Calu3 (cell line): ENCODE data around the gene KXD1. TPM values are rescaled to one million over a fixed set of nuclear protein-coding genes. Genes with fewer than 3 reads are reported as not detected.
A peak's percentile ranks its signal among the peaks of the same experiment; 100 is the strongest.
"Not testable (repeated sequence)": the region's sequence is repeated elsewhere in the genome, so short reads cannot be mapped to it uniquely, and the experiment has no call there.

Source experiments
- BruUV-seq: library from RNA; stranded (reverse); fragments of 400-500 nt; replicated peaks from 2 replicates; lab custom pipeline; 2021; lab: Mats Ljungman, UMichigan
- CTCF ChIA-PET: fragments of 300-600 bp; sonication (Branson Sonifier 250); formaldehyde crosslinking; loops from one replicate; lab custom pipeline; 2022; ENCODE audit warnings: antibody characterized with exemption; lab: Charles Lee
- DNase-seq: peaks from one replicate; pipeline ENCODE4 v3.0.0; 2022
- H3K27ac Mint-ChIP-seq: one replicate; pipeline ENCODE4 v1.8.0; 2022; ENCODE audit warnings: mixed read lengths; ENCODE audit not compliant: unreplicated experiment
- H3K27me3 Mint-ChIP-seq: one replicate; pipeline ENCODE4 v1.8.0; 2022; ENCODE audit warnings: mixed read lengths; ENCODE audit not compliant: unreplicated experiment
- H3K36me3 Mint-ChIP-seq: one replicate; pipeline ENCODE4 v1.8.0; 2022; ENCODE audit warnings: mild to moderate bottlenecking, moderate library complexity, mixed read lengths; ENCODE audit not compliant: insufficient read depth, unreplicated experiment
- H3K4me1 Mint-ChIP-seq: one replicate; pipeline ENCODE4 v1.8.0; 2022; ENCODE audit warnings: mild to moderate bottlenecking, low read depth, mixed read lengths; ENCODE audit not compliant: unreplicated experiment
- H3K4me3 Mint-ChIP-seq: one replicate; pipeline ENCODE4 v1.8.0; 2022; ENCODE audit warnings: mild to moderate bottlenecking, low read depth, moderate library complexity, mixed read lengths; ENCODE audit not compliant: unreplicated experiment
- H3K9me3 Mint-ChIP-seq: one replicate; pipeline ENCODE4 v1.8.0; 2022; ENCODE audit warnings: low read depth, mixed read lengths; ENCODE audit not compliant: unreplicated experiment
- intact Hi-C: fragments of 100-400 bp; cut with micrococcal nuclease; formaldehyde crosslinking; loops from one replicate; pipeline ENCODE4 v1.10.0; 2022; ENCODE audit not compliant: unreplicated experiment
- total RNA-seq: library from RNA; stranded (reverse); gene quantifications from 2 replicates; pipeline ENCODE4 v1.2.3, GENCODE V29; 2022
- TF ChIP-seq, protein P1 (sequence below): fragments of 200-600 bp; IDR thresholded peaks from one replicate; pipeline ENCODE4 v1.8.0; 2022; ENCODE audit warnings: antibody characterized with exemption; ENCODE audit not compliant: unreplicated experiment

The KXD1 gene
- total RNA-seq, 1 experiment from 2014 or later = 61.5 TPM

DNA sequence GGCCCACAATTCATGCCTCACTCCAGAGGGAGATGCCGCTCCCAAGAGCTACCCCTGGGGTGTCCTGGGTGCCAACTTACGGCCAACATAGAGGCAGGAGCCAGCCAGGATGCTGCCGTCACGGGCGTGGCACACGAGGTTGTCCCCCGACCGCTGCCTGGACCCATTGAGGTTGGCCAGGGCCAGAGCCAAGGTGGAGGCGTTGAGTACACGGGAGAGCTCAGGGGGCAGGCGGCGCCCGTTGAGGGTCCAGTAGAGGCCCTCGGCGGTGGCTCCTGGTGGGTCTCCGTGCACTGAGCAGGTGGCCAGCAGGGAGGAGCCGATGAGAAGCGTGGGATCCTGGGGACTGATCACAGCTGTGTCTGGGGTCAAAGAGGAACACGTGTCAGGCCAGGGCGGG lies 41.8 kb downstream of the KXD1 start:
- DNase-seq = no peak
- Mint-ChIP-seq H3K9me3 (no peaks in the 10 kb centered on the region), H3K36me3 (no peaks in the 10 kb centered on the region), H3K27ac (no peak overlapping the region), H3K4me1 (no peaks in the 10 kb centered on the region), H3K27me3 (peaks cover 17% of the 10 kb centered on the region), H3K4me3 (no peak overlapping the region)
- TF ChIP-seq, protein P1, sequence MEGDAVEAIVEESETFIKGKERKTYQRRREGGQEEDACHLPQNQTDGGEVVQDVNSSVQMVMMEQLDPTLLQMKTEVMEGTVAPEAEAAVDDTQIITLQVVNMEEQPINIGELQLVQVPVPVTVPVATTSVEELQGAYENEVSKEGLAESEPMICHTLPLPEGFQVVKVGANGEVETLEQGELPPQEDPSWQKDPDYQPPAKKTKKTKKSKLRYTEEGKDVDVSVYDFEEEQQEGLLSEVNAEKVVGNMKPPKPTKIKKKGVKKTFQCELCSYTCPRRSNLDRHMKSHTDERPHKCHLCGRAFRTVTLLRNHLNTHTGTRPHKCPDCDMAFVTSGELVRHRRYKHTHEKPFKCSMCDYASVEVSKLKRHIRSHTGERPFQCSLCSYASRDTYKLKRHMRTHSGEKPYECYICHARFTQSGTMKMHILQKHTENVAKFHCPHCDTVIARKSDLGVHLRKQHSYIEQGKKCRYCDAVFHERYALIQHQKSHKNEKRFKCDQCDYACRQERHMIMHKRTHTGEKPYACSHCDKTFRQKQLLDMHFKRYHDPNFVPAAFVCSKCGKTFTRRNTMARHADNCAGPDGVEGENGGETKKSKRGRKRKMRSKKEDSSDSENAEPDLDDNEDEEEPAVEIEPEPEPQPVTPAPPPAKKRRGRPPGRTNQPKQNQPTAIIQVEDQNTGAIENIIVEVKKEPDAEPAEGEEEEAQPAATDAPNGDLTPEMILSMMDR = no peak
- BruUV-seq = no TSS peak
- CTCF ChIA-PET = interaction anchor here (0.8 kb wide), 1 partner anchor 247 kb away, joined by 3 read pairs; no protein-coding TSS in a partner anchor
- intact Hi-C loops = no loop called here

DNA sequence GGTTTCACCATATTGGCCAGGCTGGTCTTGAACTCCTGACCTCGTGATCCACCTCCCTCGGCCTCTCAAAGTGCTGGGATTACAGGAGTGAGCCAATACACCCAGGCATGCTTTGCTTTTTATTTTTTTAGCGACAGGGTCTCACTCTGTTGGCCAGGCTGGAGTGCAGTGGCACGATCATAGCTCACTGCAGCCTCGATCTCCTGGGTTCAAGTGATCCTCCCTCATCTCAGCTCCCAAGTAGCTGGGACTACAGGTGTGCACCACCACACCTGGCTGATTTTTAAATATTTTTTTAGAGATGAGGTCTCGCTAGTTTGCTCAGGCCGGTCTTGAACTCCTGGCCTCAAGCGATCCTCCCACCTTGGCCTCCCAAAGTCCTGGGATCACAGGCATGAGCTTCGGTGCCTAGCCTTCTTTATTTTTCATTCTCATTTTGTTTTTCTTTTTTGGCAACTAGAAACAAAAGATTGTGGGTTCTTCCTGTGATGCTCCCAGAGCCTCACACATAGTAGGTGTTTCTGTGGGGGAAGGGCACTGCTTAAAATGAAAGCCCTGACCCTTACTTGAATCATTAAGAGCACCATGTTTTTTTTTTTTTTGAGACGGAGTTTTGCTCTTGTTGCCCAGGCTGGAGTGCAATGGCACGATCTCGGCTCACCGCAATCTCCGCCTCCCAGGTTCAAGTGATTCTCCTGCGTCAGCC lies 43.2 kb downstream of the KXD1 start:
- H3K4me3 Mint-ChIP-seq, intact Hi-C loops, H3K4me1 Mint-ChIP-seq, H3K9me3 Mint-ChIP-seq, H3K27ac Mint-ChIP-seq, H3K36me3 Mint-ChIP-seq, BruUV-seq, DNase-seq: not testable (repeated sequence)
- CTCF ChIA-PET = interaction anchor here (0.6 kb wide), 1 partner anchor 163 kb away, joined by 5 read pairs; no protein-coding TSS in a partner anchor
- peaks cover 31% of the 10 kb centered on the region for H3K27me3 Mint-ChIP-seq

DNA sequence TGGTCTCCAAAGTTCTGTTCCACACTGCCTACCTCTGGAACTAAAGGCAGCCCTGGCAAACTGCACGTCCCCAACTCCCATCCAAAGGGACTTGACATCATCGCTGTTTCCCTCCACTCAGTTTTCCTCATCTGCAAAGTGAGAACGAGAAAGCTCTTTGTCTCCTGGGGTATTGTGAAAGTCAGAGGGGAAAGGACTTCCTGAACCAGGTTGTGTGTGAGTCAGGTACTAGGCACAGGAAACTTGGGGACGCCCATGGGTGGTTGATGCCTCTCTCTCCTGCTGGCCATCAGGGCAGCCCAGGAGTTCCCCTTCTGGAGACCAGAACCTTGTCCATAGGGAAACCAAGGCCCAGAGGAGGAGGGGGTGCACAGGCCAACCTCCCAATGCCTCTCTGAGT lies 44.2 kb downstream of the KXD1 start:
- Mint-ChIP-seq H3K36me3 (no peaks in the 10 kb centered on the region), H3K9me3 (no peaks in the 10 kb centered on the region), H3K4me3 (no peak overlapping the region), H3K4me1 (no peaks in the 10 kb centered on the region), H3K27me3 (peaks cover 32% of the 10 kb centered on the region), H3K27ac (no peak overlapping the region)
- CTCF ChIA-PET = no interaction called here
- intact Hi-C loops = no loop called here
- DNase-seq = no peak
- BruUV-seq = no TSS peak
- TF ChIP-seq, protein P1 = no peak

DNA sequence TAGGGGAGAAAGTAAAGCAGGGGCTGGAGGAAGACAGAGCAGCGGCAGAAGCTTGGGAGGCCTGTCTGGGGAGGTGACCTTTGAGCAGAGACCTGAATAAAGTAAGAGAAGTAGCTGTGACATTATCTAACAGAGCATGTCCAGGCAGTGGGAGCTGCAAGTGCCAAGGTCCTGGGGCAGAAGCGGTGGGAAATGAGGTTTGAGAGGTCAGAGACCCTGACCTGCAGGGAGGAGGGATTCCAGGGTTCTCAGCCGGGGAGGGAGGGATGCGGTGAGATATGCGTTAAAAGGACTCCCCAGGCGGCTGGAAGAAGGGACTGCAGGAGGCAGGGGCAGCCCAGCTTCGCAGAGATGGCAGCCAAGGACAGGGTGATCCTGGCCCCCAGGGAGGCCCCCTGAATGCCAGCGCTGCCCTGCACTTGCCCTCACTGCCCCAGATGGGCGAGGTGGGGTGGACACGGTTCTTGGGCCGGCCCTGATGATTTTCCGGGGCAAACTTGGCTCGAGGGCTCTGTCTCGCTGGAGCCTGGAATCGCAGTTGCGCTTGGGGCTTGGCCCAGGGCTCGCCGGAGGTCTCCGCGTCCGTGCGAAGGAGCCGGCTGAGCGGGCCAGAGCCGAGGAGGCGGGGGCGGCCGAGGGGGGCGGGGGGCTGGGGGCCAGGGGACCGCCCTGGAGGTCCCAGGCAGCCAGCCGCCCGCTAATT lies 45.7 kb downstream of the KXD1 start:
- Mint-ChIP-seq H3K27me3 (peaks cover 45% of the 10 kb centered on the region), H3K27ac (peak overlapping the region; percentile 27), H3K9me3 (no peaks in the 10 kb centered on the region), H3K36me3 (peaks cover 3% of the 10 kb centered on the region), H3K4me1 (no peaks in the 10 kb centered on the region), H3K4me3 (no peak overlapping the region)
- DNase-seq = no peak
- CTCF ChIA-PET = no interaction called here
- TF ChIP-seq, protein P1 = no peak
- no TSS peak for BruUV-seq
- intact Hi-C loops = no loop called here
